ENCODE measurements around the gene PRDM8.

Gene PRDM8

DNA sequence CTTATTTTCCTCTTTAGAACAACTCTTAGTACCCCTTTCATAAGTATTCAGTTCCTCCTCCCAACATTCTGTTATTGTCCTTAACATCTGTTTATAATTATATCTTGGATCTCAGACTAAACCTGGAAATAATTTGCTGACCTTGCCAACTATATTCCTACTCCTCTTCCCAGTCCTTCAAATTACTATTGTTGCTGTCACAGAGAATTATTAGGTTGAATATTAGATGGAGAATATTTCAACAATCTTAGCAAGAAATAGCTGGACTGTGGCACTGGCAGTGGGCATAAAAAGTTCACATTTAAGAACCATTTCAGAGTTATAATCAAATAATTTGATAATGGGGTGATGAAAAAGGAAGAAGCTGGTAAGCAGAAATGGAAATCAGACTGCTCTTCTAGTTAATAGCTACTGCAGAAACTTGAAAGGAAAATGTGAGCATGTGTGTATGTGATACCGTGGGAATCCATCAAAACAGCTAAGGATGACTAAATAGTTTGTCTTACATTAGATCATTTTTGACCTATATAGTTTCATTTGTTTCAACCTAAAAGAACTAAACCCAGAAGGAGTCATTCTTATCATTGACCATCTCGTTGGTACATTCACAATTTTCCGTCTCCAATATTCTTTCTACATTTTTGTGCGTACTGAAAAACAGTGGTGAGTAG is 43.3 kb upstream of the PRDM8 start:
- Histone ChIP-seq H2AFZ (ENCODE audit: low read depth, low read length, severe bottlenecking) (no peak overlapping the region), H3K9me3 (ENCODE audit: insufficient read depth, low read length) (no peaks in the 10 kb centered on the region), H3K27me3 (ENCODE audit: low read length) (no peaks in the 10 kb centered on the region), H4K20me1 (ENCODE audit: low read depth, low read length) (no peaks in the 10 kb centered on the region), H3K79me2 (ENCODE audit: insufficient read depth, low read length) (no peaks in the 10 kb centered on the region), H3K27ac (ENCODE audit: low read depth, low read length) (no peak overlapping the region), H3K4me3 (ENCODE audit: insufficient read depth, low read length, poor library complexity, severe bottlenecking) (no peak overlapping the region), H3K9ac (ENCODE audit: low read length) (no peak overlapping the region), H3K36me3 (ENCODE audit: low read length) (no peaks in the 10 kb centered on the region), H3K4me2 (ENCODE audit: low read depth, low read length, poor library complexity, severe bottlenecking) (no peak overlapping the region), H3F3A (ENCODE audit: insufficient read depth) (no peaks in the 10 kb centered on the region), H3K9me2 (replicated peaks; ENCODE audit: insufficient read depth, low read length) (no peaks in the 10 kb centered on the region)
- TF ChIP-seq CTCF (IDR thresholded peaks at IDR 0.05; ENCODE audit: insufficient read depth, low read length, poor library complexity, severe bottlenecking), result no peak
- no peak for TF ChIP-seq EZH2phosphoT487 (conservative IDR thresholded peaks at IDR 0.05; ENCODE audit: low read length)

- H3K9ac ChIP-seq (ENCODE audit: low read length), result no peak overlapping the region
- H3K4me2 ChIP-seq (ENCODE audit: low read depth, low read length, poor library complexity, severe bottlenecking), result no peak overlapping the region
- H3K27ac ChIP-seq (ENCODE audit: low read depth, low read length), result no peak overlapping the region
- no peaks in the 10 kb centered on the region for H4K20me1 ChIP-seq (ENCODE audit: low read depth, low read length)
- no peaks in the 10 kb centered on the region for H3K36me3 ChIP-seq (ENCODE audit: low read length)
- H3K27me3 ChIP-seq (ENCODE audit: low read length), result no peaks in the 10 kb centered on the region
- no peaks in the 10 kb centered on the region for H3K79me2 ChIP-seq (ENCODE audit: insufficient read depth, low read length)
- H3F3A ChIP-seq (ENCODE audit: insufficient read depth), result no peaks in the 10 kb centered on the region
- no peaks in the 10 kb centered on the region for H3K9me2 ChIP-seq (replicated peaks; ENCODE audit: insufficient read depth, low read length)
- no peak overlapping the region for H2AFZ ChIP-seq (ENCODE audit: low read depth, low read length, severe bottlenecking)
- no peak for TF ChIP-seq CTCF (IDR thresholded peaks at IDR 0.05; ENCODE audit: insufficient read depth, low read length, poor library complexity, severe bottlenecking)
- TF ChIP-seq EZH2phosphoT487 (conservative IDR thresholded peaks at IDR 0.05; ENCODE audit: low read length), result no peak
- H3K9me3 ChIP-seq (ENCODE audit: insufficient read depth, low read length), result no peaks in the 10 kb centered on the region
- H3K4me3 ChIP-seq (ENCODE audit: insufficient read depth, low read length, poor library complexity, severe bottlenecking), result no peak overlapping the region
These were observed 42.8 kb upstream of the PRDM8 start for GRCh38 chr4:80154545-80154933.

GRCh38 chr4:80155316-80155982 is 41.9 kb upstream of the PRDM8 start:
- H3K36me3 ChIP-seq (ENCODE audit: low read length), result no peaks in the 10 kb centered on the region
- no peaks in the 10 kb centered on the region for H3F3A ChIP-seq (ENCODE audit: insufficient read depth)
- no peaks in the 10 kb centered on the region for H3K9me2 ChIP-seq (replicated peaks; ENCODE audit: insufficient read depth, low read length)
- H4K20me1 ChIP-seq (ENCODE audit: low read depth, low read length), result no peaks in the 10 kb centered on the region
- TF ChIP-seq CTCF (IDR thresholded peaks at IDR 0.05; ENCODE audit: insufficient read depth, low read length, poor library complexity, severe bottlenecking) (no peak), EZH2phosphoT487 (conservative IDR thresholded peaks at IDR 0.05; ENCODE audit: low read length) (no peak)
- no peak overlapping the region for H3K4me3 ChIP-seq (ENCODE audit: insufficient read depth, low read length, poor library complexity, severe bottlenecking)
- no peak overlapping the region for H3K9ac ChIP-seq (ENCODE audit: low read length)
- no peaks in the 10 kb centered on the region for H3K9me3 ChIP-seq (ENCODE audit: insufficient read depth, low read length)
- no peak overlapping the region for H3K27ac ChIP-seq (ENCODE audit: low read depth, low read length)
- H2AFZ ChIP-seq (ENCODE audit: low read depth, low read length, severe bottlenecking), result no peak overlapping the region
- no peak overlapping the region for H3K4me2 ChIP-seq (ENCODE audit: low read depth, low read length, poor library complexity, severe bottlenecking)
- H3K27me3 ChIP-seq (ENCODE audit: low read length), result no peaks in the 10 kb centered on the region
- H3K79me2 ChIP-seq (ENCODE audit: insufficient read depth, low read length), result no peaks in the 10 kb centered on the region
